ENCODE results near the gene ATP1A4. TPM values are rescaled to one million over a fixed set of nuclear protein-coding genes. Genes with fewer than 3 reads are reported as not detected.

The ATP1A4 gene
- total RNA-seq, 1 donor from 2014 or later: not detected

DNA sequence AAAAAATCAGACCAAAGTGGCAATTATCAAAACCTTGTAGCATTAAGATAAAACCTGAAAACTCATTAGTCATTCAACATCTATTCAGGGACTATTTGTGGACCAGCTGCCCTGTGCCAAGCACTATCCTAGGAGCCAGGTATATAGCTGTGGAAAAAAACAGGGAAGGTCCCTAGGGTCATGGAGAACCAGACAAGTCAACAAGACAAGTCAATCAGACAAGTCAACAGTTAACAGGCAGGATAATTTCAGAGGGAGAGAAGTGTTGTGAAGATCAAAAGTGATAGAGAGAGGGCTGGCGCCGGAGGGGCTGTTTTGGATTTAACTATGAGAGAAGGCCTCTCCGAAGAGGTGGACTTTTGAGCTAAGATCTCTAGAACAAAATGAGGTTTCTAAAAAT lies 3.3 kb upstream of the ATP1A4 start:
- no peaks in the 10 kb centered on the region for H3K9me3 ChIP-seq (ENCODE audit: insufficient read depth, low read depth, low read length)
- no peak overlapping the region for H3K4me3 ChIP-seq (ENCODE audit: insufficient read depth, low read depth, low read length)
- H3K27ac ChIP-seq (ENCODE audit: low read depth, low read length): no peak overlapping the region
- FAIRE-seq (no peak), DNase-seq (ENCODE audit: low read depth) (no peak)
- H3K79me2 ChIP-seq (ENCODE audit: insufficient read depth, low read length): no peaks in the 10 kb centered on the region
- no peaks in the 10 kb centered on the region for H4K20me1 ChIP-seq (ENCODE audit: insufficient read depth, low read length)
- Mint-ChIP-seq H3K4me1 (ENCODE audit: low read depth, unreplicated experiment) (no peaks in the 10 kb centered on the region), H3K27ac (ENCODE audit: unreplicated experiment) (no peak overlapping the region), H3K27me3 (ENCODE audit: low read depth, unreplicated experiment) (peaks cover 4% of the 10 kb centered on the region), H3K4me3 (ENCODE audit: unreplicated experiment) (no peak overlapping the region), H3K36me3 (ENCODE audit: low read depth, unreplicated experiment) (no peaks in the 10 kb centered on the region), H3K9me3 (ENCODE audit: unreplicated experiment) (no peaks in the 10 kb centered on the region)
- H3K36me3 ChIP-seq (ENCODE audit: insufficient read depth, low read length): no peaks in the 10 kb centered on the region
- TF ChIP-seq EZH2 (IDR thresholded peaks at IDR 0.05; ENCODE audit: insufficient read depth, low read length): no peak
- TF ChIP-seq, protein P1, sequence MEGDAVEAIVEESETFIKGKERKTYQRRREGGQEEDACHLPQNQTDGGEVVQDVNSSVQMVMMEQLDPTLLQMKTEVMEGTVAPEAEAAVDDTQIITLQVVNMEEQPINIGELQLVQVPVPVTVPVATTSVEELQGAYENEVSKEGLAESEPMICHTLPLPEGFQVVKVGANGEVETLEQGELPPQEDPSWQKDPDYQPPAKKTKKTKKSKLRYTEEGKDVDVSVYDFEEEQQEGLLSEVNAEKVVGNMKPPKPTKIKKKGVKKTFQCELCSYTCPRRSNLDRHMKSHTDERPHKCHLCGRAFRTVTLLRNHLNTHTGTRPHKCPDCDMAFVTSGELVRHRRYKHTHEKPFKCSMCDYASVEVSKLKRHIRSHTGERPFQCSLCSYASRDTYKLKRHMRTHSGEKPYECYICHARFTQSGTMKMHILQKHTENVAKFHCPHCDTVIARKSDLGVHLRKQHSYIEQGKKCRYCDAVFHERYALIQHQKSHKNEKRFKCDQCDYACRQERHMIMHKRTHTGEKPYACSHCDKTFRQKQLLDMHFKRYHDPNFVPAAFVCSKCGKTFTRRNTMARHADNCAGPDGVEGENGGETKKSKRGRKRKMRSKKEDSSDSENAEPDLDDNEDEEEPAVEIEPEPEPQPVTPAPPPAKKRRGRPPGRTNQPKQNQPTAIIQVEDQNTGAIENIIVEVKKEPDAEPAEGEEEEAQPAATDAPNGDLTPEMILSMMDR (IDR thresholded peaks at IDR 0.05; ENCODE audit: insufficient read depth, low read depth, low read length): no peak
- H2AFZ ChIP-seq (ENCODE audit: low read depth, low read length): no peak overlapping the region
- H3K4me2 ChIP-seq (ENCODE audit: low read length): no peak overlapping the region
- H3K9ac ChIP-seq (ENCODE audit: low read length): no peak overlapping the region
- H3K27me3 ChIP-seq (ENCODE audit: insufficient read depth, low read length): no peaks in the 10 kb centered on the region
- no peaks in the 10 kb centered on the region for H3K4me1 ChIP-seq (ENCODE audit: insufficient read depth, low read length)

- Mint-ChIP-seq H3K4me3 (ENCODE audit: unreplicated experiment) (no peak overlapping the region), H3K9me3 (ENCODE audit: unreplicated experiment) (no peaks in the 10 kb centered on the region), H3K36me3 (ENCODE audit: low read depth, unreplicated experiment) (no peaks in the 10 kb centered on the region), H3K27ac (ENCODE audit: unreplicated experiment) (peak overlapping the region; percentile 23), H3K4me1 (ENCODE audit: low read depth, unreplicated experiment) (no peaks in the 10 kb centered on the region), H3K27me3 (ENCODE audit: low read depth, unreplicated experiment) (peaks cover 3% of the 10 kb centered on the region)
- Histone ChIP-seq H3K9ac (ENCODE audit: low read length) (no peak overlapping the region), H3K4me3 (ENCODE audit: insufficient read depth, low read depth, low read length) (no peak overlapping the region), H2AFZ (ENCODE audit: low read depth, low read length) (no peak overlapping the region), H3K36me3 (ENCODE audit: insufficient read depth, low read length) (no peaks in the 10 kb centered on the region), H3K4me2 (ENCODE audit: low read length) (no peak overlapping the region), H3K79me2 (ENCODE audit: insufficient read depth, low read length) (no peaks in the 10 kb centered on the region), H3K9me3 (ENCODE audit: insufficient read depth, low read depth, low read length) (no peaks in the 10 kb centered on the region), H4K20me1 (ENCODE audit: insufficient read depth, low read length) (no peaks in the 10 kb centered on the region), H3K4me1 (ENCODE audit: insufficient read depth, low read length) (no peaks in the 10 kb centered on the region), H3K27ac (ENCODE audit: low read depth, low read length) (no peak overlapping the region), H3K27me3 (ENCODE audit: insufficient read depth, low read length) (no peaks in the 10 kb centered on the region)
- DNase-seq (ENCODE audit: low read depth) (no peak), FAIRE-seq (no peak)
- TF ChIP-seq EZH2 (IDR thresholded peaks at IDR 0.05; ENCODE audit: insufficient read depth, low read length): no peak
- TF ChIP-seq, protein P1 (IDR thresholded peaks at IDR 0.05; ENCODE audit: insufficient read depth, low read depth, low read length): no peak
Observed at GRCh38 chr1:160149233-160149632, 2.2 kb upstream of the ATP1A4 start.

DNA sequence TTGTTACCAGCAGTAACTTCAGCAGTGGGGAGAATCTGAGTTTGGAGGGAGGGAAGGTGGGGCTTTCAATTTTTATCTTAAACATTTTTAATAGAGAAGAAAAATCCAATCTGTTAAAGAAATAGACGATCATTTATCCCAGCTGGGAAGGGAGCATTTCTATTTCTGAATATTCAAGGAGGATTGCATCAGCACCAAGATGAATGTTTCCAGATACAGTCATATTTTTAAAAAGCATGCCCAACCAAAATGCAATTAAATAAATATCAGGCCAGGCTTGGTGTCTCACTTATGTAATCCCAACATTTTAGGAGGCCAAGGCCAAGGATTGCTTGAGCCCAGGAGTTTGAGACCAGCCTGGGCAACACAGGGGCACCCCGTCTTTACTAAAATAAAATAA lies 1.7 kb upstream of the ATP1A4 start:
- Histone ChIP-seq H3K27me3 (ENCODE audit: insufficient read depth, low read length) (no peaks in the 10 kb centered on the region), H3K4me2 (ENCODE audit: low read length) (no peak overlapping the region), H3K27ac (ENCODE audit: low read depth, low read length) (no peak overlapping the region), H3K79me2 (ENCODE audit: insufficient read depth, low read length) (no peaks in the 10 kb centered on the region), H3K9me3 (ENCODE audit: insufficient read depth, low read depth, low read length) (no peaks in the 10 kb centered on the region), H3K9ac (ENCODE audit: low read length) (no peak overlapping the region), H3K4me3 (ENCODE audit: insufficient read depth, low read depth, low read length) (no peak overlapping the region), H3K36me3 (ENCODE audit: insufficient read depth, low read length) (no peaks in the 10 kb centered on the region), H4K20me1 (ENCODE audit: insufficient read depth, low read length) (no peaks in the 10 kb centered on the region), H3K4me1 (ENCODE audit: insufficient read depth, low read length) (no peaks in the 10 kb centered on the region), H2AFZ (ENCODE audit: low read depth, low read length) (no peak overlapping the region)
- FAIRE-seq: no peak
- DNase-seq (ENCODE audit: low read depth): no peak
- no peaks in the 10 kb centered on the region for H3K4me1 Mint-ChIP-seq (ENCODE audit: low read depth, unreplicated experiment)
- H3K27me3 Mint-ChIP-seq (ENCODE audit: low read depth, unreplicated experiment): peaks cover 3% of the 10 kb centered on the region
- H3K4me3 Mint-ChIP-seq (ENCODE audit: unreplicated experiment): no peak overlapping the region
- TF ChIP-seq, protein P1 (IDR thresholded peaks at IDR 0.05; ENCODE audit: insufficient read depth, low read depth, low read length): no peak
- no peak for TF ChIP-seq EZH2 (IDR thresholded peaks at IDR 0.05; ENCODE audit: insufficient read depth, low read length)
- H3K27ac Mint-ChIP-seq (ENCODE audit: unreplicated experiment): peak overlapping the region; percentile 23
- no peaks in the 10 kb centered on the region for H3K36me3 Mint-ChIP-seq (ENCODE audit: low read depth, unreplicated experiment)
- H3K9me3 Mint-ChIP-seq (ENCODE audit: unreplicated experiment): no peaks in the 10 kb centered on the region
